NCI-H69 (cell line): Measurements from ENCODE around the gene MRPL58.
"Not testable (repeated sequence)": the region's sequence is repeated elsewhere in the genome, so short reads cannot be mapped to it uniquely, and the experiment has no call there.

Experiments used
- DNase-seq: peaks from one replicate; lab custom pipeline; 2025; lab: John Stamatoyannopoulos, UW

The MRPL58 gene

GRCh38 chr17:75012346-75013091 is at the start of gene MRPL58:
MRPL58 (plus strand) TSS chr17:75012670; CDS start chr17:75012687, 17 bp downstream.
- peak; percentile 94 for DNase-seq

DNA sequence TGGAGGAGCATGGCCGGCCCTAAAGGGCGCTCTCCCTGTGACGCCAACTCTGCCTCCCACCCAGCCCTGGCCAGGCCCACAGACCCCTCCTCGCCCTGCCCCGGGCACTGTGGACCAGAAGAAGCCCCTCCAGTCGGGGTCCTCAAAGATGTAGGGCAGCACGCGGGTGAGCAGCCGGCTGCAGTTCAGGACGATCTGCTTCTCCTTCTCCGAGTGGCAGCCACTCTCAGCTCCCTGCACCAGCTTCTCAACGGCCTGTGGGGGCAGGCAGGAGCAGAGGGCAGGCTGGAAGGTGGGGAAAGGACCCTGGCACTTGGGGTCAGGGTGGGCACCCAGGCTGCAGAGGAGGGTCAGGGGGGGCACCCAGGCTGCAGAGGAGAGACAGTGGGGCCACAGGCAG is 48.8 kb upstream of the MRPL58 start:
- DNase-seq, result no peak

- DNase-seq, result no peak
Observed at GRCh38 chr17:74964246-74964761, 48.2 kb upstream of the MRPL58 start.

DNA sequence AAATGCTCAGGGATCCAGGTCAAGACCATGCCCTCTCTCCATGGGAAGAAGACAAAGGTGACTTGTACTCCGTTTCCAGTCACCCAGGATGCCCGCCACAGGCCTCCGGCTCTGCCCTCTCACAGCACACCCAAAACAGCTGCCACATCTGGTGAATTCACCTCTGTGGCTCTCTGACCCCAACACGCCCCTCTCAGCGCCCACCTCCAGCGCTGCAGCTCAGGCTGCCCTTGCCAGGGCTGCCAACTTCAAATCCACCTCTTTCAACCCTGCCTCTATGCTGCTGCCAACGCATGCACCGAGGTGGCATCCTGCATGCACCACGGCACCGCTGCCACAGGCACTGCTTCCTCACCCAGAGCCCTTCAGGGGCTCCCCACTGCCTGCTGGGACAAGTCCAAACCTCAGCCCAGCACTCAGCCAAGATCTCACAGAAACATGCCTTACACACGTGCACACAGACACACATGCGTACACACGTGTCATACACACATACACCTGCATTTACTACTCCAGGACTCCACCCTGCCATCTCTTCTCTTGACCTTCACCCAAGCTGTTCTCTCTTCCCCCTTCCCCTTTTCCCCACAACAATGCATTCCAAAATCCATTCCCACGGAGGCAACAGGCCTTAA is 47.4 kb upstream of the MRPL58 start:
- no peak for DNase-seq

DNA sequence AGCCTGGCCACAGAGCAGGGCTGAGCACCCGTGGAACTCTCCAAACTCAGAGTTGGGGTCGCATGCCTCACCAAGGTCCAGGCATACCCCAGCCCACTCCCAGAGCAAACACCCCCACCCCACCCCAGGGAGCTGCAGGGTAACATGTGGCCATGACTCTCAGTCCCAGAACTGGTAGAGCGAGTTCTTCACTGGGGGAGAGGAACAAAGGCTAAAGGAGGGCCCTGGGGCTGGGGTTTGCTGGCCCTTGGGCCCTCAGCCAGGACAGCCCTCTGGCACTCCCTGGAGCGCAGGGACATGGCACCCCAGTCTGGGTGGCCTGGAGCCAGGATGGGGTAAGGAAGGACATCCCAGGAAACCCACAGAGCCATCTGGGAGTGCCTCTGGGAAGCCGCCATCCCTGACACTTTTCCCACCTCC is 44.1 kb upstream of the MRPL58 start:
- DNase-seq, result no peak

GRCh38 chr17:74969501-74969900 is 43.0 kb upstream of the MRPL58 start:
- not testable (repeated sequence) for DNase-seq

DNA sequence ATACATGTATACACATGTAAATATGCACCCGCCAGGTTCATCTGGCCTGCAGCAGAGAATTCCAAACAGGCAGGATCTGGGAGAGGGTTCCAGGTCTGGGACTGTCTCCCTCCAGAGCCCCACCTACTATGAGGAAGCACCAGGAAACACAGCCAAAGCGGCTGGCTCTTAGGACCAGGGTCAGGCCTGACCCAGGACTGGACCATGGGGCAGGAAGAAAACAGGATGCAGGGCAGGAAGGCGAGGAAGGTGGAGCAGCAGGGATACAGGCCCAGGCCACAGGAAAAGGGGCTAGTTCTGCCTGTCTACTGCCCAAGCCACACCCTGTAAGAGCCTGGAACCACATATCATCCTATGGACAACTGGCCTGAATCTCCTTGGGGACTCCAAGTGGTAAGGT is 42.1 kb upstream of the MRPL58 start:
- DNase-seq, result no peak

DNA sequence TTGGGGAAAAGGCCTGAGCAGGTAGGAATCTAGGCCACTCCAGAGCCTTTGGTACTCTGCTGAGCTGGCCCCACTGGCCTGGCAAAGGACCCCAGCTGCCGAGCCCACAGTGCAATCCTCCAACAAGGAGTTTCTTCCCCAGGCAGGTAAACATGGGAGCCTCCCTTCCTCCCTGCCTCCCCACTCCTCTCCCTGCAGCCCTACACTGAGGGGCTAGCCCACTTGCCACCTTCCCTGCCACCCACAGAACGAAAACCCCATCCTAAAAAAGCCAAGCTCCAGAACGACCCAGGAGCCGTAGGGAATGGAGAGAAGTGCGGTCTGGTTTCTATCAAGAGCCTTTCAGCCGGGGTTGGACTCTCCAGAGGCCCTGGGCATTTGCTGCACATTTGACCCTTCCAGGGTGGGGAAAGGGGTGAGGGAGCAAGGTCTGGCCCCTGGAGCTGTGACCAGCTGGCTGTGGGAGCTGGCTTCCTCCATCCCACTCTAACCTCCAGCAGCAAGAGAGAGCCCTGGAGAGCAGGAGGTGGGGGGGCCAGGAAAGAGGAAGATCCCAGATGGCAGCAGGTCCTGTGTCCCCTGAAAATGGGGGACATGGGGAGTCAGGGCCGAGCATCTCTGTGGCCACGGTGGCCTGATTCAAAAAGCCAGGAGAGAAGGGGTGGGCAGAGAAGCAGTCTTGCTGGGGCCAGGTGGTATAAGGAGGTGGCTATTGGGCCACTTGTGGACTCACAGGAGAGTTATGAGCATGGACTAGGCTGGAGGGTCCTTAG is 41.2 kb upstream of the MRPL58 start:
- DNase-seq, result no peak

DNA sequence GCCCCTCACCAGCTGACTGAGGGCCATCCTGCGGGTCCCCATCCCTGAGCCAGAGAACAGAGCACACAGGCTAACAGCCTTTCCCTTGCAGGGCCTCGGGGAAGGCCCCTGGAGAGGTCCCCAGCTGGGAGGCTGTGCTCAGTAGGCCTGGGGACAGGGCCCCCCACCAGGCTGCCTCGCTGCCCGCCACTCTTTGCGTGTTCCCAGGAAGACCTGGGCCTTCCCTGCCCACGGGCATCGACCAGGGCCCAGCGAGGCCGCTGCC is 40.7 kb upstream of the MRPL58 start:
- no peak for DNase-seq

GRCh38 chr17:74972107-74972972 is 40.1 kb upstream of the MRPL58 start, which contains the start of gene HID1:
HID1 (minus strand) TSS chr17:74972759; CDS start chr17:74972656, 103 bp downstream.
- DNase-seq, result peak; percentile 93

GRCh38 chr17:74972973-74973328 is 39.5 kb upstream of the MRPL58 start:
- no peak for DNase-seq

- DNase-seq, result no peak
Observed at GRCh38 chr17:74975943-74976342, 36.5 kb upstream of the MRPL58 start.

DNA sequence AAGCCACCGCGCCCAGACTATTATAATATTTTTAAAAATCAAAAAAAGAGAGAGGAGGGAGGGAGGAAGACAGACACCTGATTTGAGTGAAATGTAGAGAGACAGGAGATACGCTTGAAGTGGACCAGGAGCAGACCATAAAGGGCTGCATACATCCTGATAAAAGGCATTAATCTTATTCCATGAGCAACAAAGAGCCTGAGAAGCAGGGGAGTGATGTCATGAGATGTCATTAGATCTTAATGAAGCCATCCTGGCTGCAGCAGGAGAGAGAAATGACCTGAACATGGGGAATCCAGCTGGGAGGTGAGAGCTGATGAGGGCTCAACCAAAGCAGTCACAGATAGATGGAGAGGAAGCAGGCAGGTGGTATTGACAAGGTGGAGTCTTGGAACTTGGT is 34.7 kb upstream of the MRPL58 start:
- no peak for DNase-seq

DNA sequence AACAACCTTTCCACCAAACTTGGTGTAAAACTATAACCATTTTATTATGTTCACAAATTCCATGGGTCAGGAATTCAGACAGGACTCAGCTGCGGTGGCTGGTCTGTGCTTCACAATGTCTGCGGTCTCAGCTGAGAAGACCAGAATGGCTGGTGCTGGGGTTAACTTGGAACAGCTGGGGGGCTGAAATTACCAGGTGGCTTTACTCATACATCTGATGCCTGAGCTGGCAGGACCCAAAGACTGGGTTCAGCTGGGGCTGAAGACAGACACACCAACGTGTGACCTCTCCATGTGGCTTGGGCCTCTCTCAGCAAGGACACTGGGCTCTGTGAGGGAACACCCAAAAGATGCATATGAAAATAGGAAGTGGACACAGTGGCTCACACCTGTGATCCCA is 34.2 kb upstream of the MRPL58 start:
- no peak for DNase-seq

DNA sequence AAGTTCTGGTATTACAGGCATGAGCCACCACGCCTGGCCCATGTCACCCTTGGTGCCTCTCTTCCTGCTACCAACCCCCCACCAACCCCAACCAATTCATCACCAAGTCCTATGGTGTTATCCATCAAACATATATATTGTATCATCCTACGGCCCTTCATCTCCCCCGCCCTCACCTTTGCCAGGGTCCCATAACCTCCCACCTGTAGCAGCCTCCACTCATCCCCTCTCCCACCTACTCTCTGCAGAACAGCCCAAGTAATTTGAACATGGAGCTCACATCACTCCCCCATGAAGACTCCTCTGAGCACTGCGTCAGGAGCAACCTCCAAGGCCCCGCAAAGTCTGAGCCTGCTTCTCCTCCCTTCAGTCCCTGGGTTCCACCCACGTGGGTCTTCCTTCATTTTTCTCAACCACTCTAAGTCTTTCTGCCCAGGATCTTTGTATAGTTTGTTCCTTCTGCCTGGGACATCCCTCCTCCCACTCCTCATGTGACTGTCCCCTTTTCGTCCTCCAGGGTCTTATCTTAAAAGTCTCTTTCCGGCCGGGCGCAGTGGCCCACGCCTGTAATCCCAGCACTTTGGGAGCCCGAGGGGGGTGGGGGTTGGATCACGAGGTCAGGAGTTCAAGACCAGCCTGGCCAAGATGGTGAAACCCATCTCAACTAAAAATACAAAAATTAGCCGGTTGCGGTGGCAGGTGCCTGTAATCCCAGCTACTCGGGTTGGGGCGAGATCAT is 32.9 kb upstream of the MRPL58 start:
- no peak for DNase-seq

DNA sequence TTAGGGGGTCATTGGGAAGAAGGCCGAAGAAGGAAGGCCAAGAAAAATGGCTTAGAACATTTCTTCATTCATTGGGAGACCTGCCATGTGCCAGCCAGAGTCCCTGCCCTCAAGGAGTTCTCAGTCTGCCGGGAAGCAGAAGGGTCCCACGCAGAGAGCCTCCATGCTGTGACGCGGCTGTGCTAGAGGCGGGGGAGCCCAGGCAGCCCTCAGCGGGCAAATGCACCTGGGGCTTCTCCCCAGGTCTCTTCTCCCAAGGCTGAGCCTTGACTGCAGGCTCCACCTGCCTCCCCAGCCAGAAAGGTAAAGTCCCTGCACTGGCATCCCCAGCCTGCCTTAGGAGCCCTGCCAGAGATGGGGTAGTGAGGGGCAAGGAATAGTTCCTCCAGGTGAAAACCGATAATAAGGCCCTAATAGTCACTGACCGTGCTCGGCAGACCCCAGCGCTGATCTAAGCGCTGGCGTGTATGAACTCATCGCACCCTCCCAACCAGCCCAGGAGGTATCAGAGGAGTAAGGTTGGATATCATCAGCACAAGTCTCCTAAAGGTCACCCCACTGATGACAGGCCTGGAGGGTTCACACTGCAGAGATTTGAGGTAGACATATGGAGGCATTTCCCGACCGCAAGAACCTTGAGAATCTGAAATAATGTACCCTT is 31.0 kb upstream of the MRPL58 start:
- DNase-seq, result no peak

DNA sequence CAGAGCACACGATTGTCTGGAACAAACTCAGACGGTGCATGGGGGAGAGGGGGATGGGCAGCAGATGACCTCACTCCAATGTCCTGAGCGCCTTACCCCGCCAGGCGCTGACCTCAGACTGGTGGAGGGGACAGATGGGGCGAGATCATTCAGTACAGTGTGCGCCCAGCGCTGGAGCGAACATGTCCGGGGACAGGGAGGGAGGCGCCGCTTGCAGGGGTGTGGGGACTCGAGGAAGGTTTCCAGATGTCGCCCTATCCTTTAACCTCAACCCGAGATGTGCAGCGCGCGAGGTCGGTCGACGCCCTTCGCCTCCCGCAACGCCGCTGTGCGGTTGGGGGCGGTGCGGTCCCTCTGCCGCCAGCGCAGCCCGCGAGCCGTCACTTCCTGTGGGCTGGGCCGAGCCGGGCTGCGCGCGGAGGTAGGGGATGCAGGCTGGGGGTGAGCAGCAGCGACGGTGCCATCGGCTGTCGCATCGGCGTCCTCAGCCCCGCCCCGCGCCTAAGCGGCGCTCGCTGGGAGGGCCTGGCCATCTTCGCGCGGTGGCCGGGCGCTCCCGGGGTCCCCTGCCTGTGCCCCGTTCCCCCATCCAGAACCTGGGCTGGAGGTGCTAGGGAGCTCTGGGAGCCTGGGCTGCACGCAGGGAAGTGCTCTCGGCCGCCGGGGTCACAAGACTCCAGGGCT is 30.3 kb upstream of the MRPL58 start:
- DNase-seq, result peak; percentile 91

DNA sequence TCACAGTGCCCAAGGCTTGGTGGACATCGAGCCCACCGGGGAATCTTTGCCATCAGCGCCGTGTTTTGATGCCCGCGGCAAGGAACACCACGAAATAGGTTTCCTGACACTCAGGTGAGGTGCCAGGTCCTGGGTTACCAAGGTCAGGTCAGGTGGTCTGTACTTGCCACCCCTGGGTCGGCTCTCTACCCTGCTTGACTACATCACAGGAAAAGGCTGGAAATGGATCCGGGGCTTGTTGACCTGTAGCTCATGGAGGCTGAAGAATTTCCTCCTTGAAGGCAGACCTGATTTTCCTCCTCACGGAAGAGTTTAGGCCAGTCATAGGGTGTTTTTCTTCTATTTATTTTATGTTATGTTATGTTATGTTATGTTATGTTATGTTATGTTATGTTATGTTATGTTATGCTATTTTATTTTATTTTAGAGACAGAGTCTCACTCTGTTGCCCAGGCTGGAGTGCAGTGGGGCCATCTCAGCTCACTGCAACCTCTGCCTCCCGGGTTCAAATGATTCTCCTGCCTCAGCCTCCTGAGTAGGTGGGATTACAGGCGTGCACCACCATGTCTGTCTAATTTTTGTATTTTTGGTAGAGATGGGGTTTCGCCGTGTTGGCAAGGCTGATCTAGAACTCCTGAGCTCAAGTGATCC is 29.7 kb upstream of the MRPL58 start:
- peak; percentile 58 for DNase-seq

DNA sequence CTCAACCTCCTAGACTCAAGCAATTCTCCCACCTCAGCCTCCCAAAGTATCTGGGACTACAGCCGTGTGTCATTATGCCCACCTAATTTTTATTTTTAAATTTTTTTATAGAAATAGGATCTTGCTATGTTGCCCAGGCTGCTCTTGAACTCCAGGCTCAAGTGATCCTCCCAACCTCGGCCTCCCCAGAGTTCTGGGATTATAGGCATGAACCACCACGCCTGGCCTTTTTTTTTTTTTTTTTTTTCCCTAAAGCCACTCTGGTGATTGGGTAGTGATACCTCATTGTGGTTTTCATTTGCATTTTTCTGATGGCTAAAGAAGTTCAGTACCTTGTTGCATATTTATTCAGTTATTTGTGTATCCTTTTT is 26.3 kb upstream of the MRPL58 start:
- no peak for DNase-seq
